Glutamatergic neuron (in vitro differentiated cells): ENCODE measurements around the gene NR2E1. TPM values are rescaled to one million over a fixed set of nuclear protein-coding genes. Genes with fewer than 3 reads are reported as not detected.

Experiments used
- DNase-seq: peaks from one replicate; pipeline ENCODE4 v3.0.0; 2022
- H3K27ac Mint-ChIP-seq: one replicate; pipeline ENCODE4 v1.8.0; 2020; ENCODE audit warnings: mild to moderate bottlenecking, mixed read lengths, inconsistent platforms; ENCODE audit not compliant: unreplicated experiment
- H3K27me3 Mint-ChIP-seq: one replicate; pipeline ENCODE4 v1.8.0; 2020; ENCODE audit warnings: mild to moderate bottlenecking, moderate library complexity, mixed read lengths, inconsistent platforms; ENCODE audit not compliant: unreplicated experiment
- H3K36me3 Mint-ChIP-seq: one replicate; pipeline ENCODE4 v1.8.0; 2020; ENCODE audit warnings: mild to moderate bottlenecking, mixed read lengths, inconsistent platforms; ENCODE audit not compliant: unreplicated experiment
- H3K4me1 Mint-ChIP-seq: one replicate; pipeline ENCODE4 v1.8.0; 2020; ENCODE audit warnings: mild to moderate bottlenecking, low read depth, mixed read lengths, inconsistent platforms; ENCODE audit not compliant: unreplicated experiment
- H3K4me3 Mint-ChIP-seq: one replicate; pipeline ENCODE4 v1.8.0; 2020; ENCODE audit warnings: mild to moderate bottlenecking, mixed read lengths, inconsistent platforms; ENCODE audit not compliant: unreplicated experiment
- H3K9me3 Mint-ChIP-seq: one replicate; pipeline ENCODE4 v1.8.0; 2020; ENCODE audit warnings: mild to moderate bottlenecking, moderate library complexity, mixed read lengths, inconsistent platforms; ENCODE audit not compliant: unreplicated experiment
- CTCF ChIP-seq: fragments of 200-600 bp; sonication (generic); IDR thresholded peaks from one replicate; pipeline ENCODE4 v1.5.0; 2021; ENCODE audit not compliant: partially characterized antibody, unreplicated experiment
- total RNA-seq: library from RNA; stranded (reverse); fragmentation: NEBNext Ultra II Directional; extraction: Animal tissue kit (Norgen Biotek cat#: 25700); gene quantifications from one replicate; pipeline ENCODE4 v1.2.1, GENCODE V29; 2021; ENCODE audit not compliant: unreplicated experiment

Gene NR2E1
- total RNA-seq, 1 donor from 2014 or later, result not detected

GRCh38 chr6:108161724-108162282, 4.0 kb upstream of the NR2E1 start:
- no peak overlapping the region for H3K27ac Mint-ChIP-seq
- DNase-seq, result no peak
- peaks cover 16% of the 10 kb centered on the region for H3K9me3 Mint-ChIP-seq
- H3K27me3 Mint-ChIP-seq, result peaks cover 43% of the 10 kb centered on the region
- peaks cover 4% of the 10 kb centered on the region for H3K36me3 Mint-ChIP-seq
- no peak for TF ChIP-seq CTCF
- H3K4me1 Mint-ChIP-seq, result peaks cover 18% of the 10 kb centered on the region
- no peak overlapping the region for H3K4me3 Mint-ChIP-seq

- Mint-ChIP-seq H3K4me3 (peak overlapping the region; percentile 75), H3K9me3 (peaks cover 14% of the 10 kb centered on the region), H3K36me3 (peaks cover under 1% of the 10 kb centered on the region), H3K27ac (no peak overlapping the region), H3K27me3 (peaks cover 45% of the 10 kb centered on the region), H3K4me1 (peaks cover 22% of the 10 kb centered on the region)
- TF ChIP-seq CTCF, result no peak
- no peak for DNase-seq
Observed at GRCh38 chr6:108163267-108163643, 2.6 kb upstream of the NR2E1 start.

- Mint-ChIP-seq H3K27ac (no peak overlapping the region), H3K36me3 (no peaks in the 10 kb centered on the region), H3K27me3 (peaks cover 39% of the 10 kb centered on the region), H3K9me3 (peaks cover 12% of the 10 kb centered on the region), H3K4me1 (peaks cover 21% of the 10 kb centered on the region), H3K4me3 (peak overlapping the region; percentile 75)
- DNase-seq, result no peak
- no peak for TF ChIP-seq CTCF
Observed at GRCh38 chr6:108163644-108164542, 1.9 kb upstream of the NR2E1 start.

GRCh38 chr6:108164543-108164814, 1.3 kb upstream of the NR2E1 start:
- no peak for TF ChIP-seq CTCF
- no peak for DNase-seq
- H3K9me3 Mint-ChIP-seq, result peaks cover 12% of the 10 kb centered on the region
- H3K4me1 Mint-ChIP-seq, result peaks cover 21% of the 10 kb centered on the region
- peak overlapping the region; percentile 75 for H3K4me3 Mint-ChIP-seq
- H3K36me3 Mint-ChIP-seq, result no peaks in the 10 kb centered on the region
- peaks cover 43% of the 10 kb centered on the region for H3K27me3 Mint-ChIP-seq
- H3K27ac Mint-ChIP-seq, result no peak overlapping the region
